ENCODE measurements around the gene OPHN1.

DNA sequence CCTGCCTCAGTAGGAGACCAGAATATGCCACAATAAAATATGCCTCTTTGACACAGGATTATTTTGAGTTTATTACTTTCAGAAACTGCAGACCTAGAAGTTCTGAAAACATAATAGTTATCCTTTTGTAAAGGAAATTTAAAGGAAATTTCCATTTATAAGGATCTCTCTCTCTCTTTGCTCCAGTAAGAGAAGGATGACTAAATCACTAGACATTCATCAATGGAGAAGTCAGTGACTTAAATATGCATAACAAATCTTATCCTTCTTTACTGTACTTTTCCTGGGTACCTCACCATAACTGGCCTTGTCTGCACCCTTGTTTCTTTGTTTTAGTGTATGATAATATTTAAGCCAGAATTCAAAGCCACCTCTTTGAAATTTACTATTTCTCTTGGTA is 28.3 kb upstream of the OPHN1 start:
- TF ChIP-seq, protein P1, sequence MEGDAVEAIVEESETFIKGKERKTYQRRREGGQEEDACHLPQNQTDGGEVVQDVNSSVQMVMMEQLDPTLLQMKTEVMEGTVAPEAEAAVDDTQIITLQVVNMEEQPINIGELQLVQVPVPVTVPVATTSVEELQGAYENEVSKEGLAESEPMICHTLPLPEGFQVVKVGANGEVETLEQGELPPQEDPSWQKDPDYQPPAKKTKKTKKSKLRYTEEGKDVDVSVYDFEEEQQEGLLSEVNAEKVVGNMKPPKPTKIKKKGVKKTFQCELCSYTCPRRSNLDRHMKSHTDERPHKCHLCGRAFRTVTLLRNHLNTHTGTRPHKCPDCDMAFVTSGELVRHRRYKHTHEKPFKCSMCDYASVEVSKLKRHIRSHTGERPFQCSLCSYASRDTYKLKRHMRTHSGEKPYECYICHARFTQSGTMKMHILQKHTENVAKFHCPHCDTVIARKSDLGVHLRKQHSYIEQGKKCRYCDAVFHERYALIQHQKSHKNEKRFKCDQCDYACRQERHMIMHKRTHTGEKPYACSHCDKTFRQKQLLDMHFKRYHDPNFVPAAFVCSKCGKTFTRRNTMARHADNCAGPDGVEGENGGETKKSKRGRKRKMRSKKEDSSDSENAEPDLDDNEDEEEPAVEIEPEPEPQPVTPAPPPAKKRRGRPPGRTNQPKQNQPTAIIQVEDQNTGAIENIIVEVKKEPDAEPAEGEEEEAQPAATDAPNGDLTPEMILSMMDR (IDR thresholded peaks at IDR 0.05; ENCODE audit: poor library complexity, severe bottlenecking): no peak
- no peak for TF ChIP-seq POLR2AphosphoS5 (IDR thresholded peaks at IDR 0.05)
- TF ChIP-seq RAD21 (conservative IDR thresholded peaks at IDR 0.05): no peak
- TF ChIP-seq EZH2 (IDR thresholded peaks at IDR 0.05; ENCODE audit: borderline replicate concordance, insufficient read depth, low read length, poor library complexity, severe bottlenecking): no peak
- no peak for TF ChIP-seq TAF1 (IDR thresholded peaks at IDR 0.05; ENCODE audit: low read depth)
- TF ChIP-seq MXI1 (conservative IDR thresholded peaks at IDR 0.05; ENCODE audit: poor library complexity, severe bottlenecking): no peak
- TF ChIP-seq, protein P2, sequence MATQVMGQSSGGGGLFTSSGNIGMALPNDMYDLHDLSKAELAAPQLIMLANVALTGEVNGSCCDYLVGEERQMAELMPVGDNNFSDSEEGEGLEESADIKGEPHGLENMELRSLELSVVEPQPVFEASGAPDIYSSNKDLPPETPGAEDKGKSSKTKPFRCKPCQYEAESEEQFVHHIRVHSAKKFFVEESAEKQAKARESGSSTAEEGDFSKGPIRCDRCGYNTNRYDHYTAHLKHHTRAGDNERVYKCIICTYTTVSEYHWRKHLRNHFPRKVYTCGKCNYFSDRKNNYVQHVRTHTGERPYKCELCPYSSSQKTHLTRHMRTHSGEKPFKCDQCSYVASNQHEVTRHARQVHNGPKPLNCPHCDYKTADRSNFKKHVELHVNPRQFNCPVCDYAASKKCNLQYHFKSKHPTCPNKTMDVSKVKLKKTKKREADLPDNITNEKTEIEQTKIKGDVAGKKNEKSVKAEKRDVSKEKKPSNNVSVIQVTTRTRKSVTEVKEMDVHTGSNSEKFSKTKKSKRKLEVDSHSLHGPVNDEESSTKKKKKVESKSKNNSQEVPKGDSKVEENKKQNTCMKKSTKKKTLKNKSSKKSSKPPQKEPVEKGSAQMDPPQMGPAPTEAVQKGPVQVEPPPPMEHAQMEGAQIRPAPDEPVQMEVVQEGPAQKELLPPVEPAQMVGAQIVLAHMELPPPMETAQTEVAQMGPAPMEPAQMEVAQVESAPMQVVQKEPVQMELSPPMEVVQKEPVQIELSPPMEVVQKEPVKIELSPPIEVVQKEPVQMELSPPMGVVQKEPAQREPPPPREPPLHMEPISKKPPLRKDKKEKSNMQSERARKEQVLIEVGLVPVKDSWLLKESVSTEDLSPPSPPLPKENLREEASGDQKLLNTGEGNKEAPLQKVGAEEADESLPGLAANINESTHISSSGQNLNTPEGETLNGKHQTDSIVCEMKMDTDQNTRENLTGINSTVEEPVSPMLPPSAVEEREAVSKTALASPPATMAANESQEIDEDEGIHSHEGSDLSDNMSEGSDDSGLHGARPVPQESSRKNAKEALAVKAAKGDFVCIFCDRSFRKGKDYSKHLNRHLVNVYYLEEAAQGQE (IDR thresholded peaks at IDR 0.05; ENCODE audit: borderline replicate concordance): no peak
- TF ChIP-seq EP300 (conservative IDR thresholded peaks at IDR 0.05; ENCODE audit: poor library complexity, severe bottlenecking): no peak
- TF ChIP-seq SMC3 (conservative IDR thresholded peaks at IDR 0.05; ENCODE audit: poor library complexity): no peak
